ENCODE data around the gene SERP2.

The SERP2 gene

DNA sequence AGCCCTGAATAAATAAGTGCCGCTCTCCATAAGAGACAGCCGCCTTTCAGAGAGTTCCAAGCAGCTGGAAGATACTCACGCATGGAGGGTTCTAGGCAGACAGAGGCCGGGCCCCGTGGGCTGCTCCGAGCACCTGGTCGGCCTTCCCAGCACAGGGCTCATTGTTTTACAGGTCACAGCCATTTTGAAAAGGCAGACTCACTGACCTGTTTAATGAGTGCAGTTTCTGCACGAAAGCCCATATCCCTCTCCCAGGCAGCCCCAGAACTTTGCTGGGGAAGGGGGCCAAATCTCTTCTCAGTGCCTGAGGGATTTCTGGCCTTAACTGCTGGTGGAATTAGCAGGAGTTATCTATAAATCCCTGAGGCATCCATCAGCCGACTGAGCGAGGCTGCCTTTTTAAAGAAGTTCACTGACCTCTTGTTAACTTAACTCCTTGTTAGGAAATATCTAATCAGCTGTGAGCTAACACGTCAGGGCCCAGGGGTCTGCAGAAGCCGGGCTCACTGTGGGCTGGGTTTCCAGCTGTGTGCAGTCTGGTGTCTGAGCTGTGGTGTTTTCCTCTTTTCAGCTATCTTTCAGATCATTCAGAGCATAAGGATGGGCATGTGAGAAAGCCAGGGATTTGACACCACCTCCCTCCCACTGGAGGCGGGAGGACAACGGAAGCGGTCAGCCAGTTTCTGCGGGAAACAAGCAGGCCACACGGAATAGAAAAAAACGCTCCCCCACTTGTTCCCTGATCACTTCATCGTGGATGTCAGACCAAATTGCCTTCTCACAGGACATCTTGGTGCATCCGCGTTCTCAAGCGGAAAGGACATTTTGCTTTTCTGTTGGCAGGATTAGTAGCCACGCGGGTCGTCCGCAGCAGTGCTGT is 23.3 kb downstream of the SERP2 start:
- Histone ChIP-seq H3K27me3 (ENCODE audit: control insufficient read depth, insufficient read depth, low read length) (no peaks in the 10 kb centered on the region), H3K27ac (ENCODE audit: low read depth, low read length) (no peak overlapping the region), H3K36me3 (ENCODE audit: control insufficient read depth, insufficient read depth, low read length) (no peaks in the 10 kb centered on the region), H3K4me1 (ENCODE audit: control insufficient read depth, insufficient read depth, low read length) (no peaks in the 10 kb centered on the region), H3K4me3 (ENCODE audit: low read length) (no peak overlapping the region), H3K9ac (ENCODE audit: low read length) (no peak overlapping the region)

DNA sequence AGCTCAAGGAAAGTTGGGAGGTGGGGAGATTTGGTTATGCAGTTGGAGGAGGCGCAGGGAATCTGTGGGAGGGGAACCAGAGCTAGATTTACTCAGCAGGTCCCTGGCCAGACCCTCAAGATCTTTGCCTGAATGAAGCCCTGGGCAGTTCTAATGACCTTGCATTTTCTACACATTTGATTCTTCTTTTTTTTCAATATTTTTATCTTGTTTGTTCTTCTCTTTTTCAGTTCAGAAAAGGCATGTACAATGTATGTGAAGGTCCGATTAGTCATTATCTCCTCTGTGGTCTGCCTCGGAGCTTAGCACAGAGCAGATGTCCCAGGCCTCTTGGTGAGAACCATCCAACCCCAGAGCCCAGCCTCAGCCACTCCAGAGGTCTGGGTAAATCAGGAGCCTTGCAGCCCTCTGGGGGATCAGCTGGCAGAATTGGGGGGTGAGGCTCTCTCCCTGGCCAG is 24.2 kb downstream of the SERP2 start:
- H3K4me1 ChIP-seq (ENCODE audit: control insufficient read depth, insufficient read depth, low read length), result no peaks in the 10 kb centered on the region
- H3K36me3 ChIP-seq (ENCODE audit: control insufficient read depth, insufficient read depth, low read length), result no peaks in the 10 kb centered on the region
- no peak overlapping the region for H3K4me3 ChIP-seq (ENCODE audit: low read length)
- H3K9ac ChIP-seq (ENCODE audit: low read length), result no peak overlapping the region
- no peak overlapping the region for H3K27ac ChIP-seq (ENCODE audit: low read depth, low read length)
- no peaks in the 10 kb centered on the region for H3K27me3 ChIP-seq (ENCODE audit: control insufficient read depth, insufficient read depth, low read length)

DNA sequence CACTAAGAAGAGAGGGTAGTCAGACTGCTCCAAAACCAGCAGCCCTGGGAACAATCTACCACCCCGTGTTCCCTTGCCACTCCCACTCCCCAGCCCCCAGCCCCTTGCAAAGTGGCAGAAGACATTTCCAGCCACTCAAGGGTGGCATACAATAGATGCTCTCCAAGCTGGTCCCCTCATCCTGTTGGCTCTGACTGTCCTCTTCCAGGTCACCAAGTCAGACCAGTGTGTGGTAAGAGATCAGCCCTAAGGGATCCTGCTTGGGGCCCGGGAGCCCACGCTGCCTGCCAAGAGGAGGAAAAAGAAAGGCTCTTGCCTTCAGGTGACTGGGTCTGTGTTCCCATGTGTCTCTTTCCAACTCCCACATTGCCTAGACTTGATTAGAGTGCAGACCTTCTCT is 25.0 kb downstream of the SERP2 start:
- H3K27ac ChIP-seq (ENCODE audit: low read depth, low read length), result no peak overlapping the region
- H3K36me3 ChIP-seq (ENCODE audit: control insufficient read depth, insufficient read depth, low read length), result no peaks in the 10 kb centered on the region
- H3K27me3 ChIP-seq (ENCODE audit: control insufficient read depth, insufficient read depth, low read length), result no peaks in the 10 kb centered on the region
- no peaks in the 10 kb centered on the region for H3K4me1 ChIP-seq (ENCODE audit: control insufficient read depth, insufficient read depth, low read length)
- H3K4me3 ChIP-seq (ENCODE audit: low read length), result no peak overlapping the region
- H3K9ac ChIP-seq (ENCODE audit: low read length), result no peak overlapping the region

GRCh38 chr13:44399074-44399473 is 25.4 kb downstream of the SERP2 start:
- no peaks in the 10 kb centered on the region for H3K36me3 ChIP-seq (ENCODE audit: control insufficient read depth, insufficient read depth, low read length)
- no peak overlapping the region for H3K4me3 ChIP-seq (ENCODE audit: low read length)
- no peak overlapping the region for H3K27ac ChIP-seq (ENCODE audit: low read depth, low read length)
- H3K9ac ChIP-seq (ENCODE audit: low read length), result no peak overlapping the region
- H3K4me1 ChIP-seq (ENCODE audit: control insufficient read depth, insufficient read depth, low read length), result no peaks in the 10 kb centered on the region
- no peaks in the 10 kb centered on the region for H3K27me3 ChIP-seq (ENCODE audit: control insufficient read depth, insufficient read depth, low read length)

DNA sequence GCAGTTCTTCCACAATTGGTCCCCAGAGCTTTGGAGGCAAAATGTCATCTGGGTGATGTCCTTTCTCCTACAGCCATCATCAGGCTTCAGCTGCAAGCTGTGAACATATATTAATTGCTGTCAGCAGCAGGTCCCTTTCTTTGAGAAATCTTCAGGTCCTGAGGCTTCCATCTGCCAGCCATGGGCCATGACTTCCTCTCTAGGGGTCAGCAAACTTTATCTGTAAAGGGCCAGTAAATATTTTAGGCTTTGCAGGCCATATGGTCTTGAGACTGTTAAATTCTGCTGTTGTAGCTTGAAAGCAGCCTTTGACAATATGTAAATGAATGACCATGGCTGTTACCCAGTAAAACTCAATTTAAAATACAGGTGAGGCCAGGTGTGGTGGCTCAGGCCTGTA is 27.1 kb downstream of the SERP2 start:
- Histone ChIP-seq H3K4me3 (ENCODE audit: low read length) (no peak overlapping the region), H3K27me3 (ENCODE audit: control insufficient read depth, insufficient read depth, low read length) (no peaks in the 10 kb centered on the region), H3K4me1 (ENCODE audit: control insufficient read depth, insufficient read depth, low read length) (no peaks in the 10 kb centered on the region), H3K36me3 (ENCODE audit: control insufficient read depth, insufficient read depth, low read length) (no peaks in the 10 kb centered on the region), H3K27ac (ENCODE audit: low read depth, low read length) (no peak overlapping the region), H3K9ac (ENCODE audit: low read length) (no peak overlapping the region)

DNA sequence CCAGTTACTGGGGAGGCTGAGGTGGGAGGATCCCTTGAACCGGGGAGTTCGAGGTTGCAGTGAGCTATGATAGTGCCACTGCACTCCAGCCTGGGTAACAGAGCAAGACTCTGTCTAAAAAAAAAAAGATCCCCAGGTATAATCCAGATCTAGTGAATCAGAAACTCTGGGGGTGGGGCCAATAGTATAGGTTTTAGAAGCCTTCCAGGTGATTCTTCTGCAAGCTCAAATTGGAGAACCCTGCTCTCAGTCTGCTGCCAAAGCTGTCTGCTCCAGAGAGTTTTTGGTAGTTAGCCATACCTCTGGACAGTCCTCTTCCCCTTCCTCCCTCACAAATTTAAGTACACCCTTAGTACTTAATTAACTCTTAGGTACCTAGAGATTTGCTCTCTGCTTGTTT is 28.0 kb downstream of the SERP2 start:
- Histone ChIP-seq H3K4me3 (ENCODE audit: low read length) (no peak overlapping the region), H3K27ac (ENCODE audit: low read depth, low read length) (no peak overlapping the region), H3K36me3 (ENCODE audit: control insufficient read depth, insufficient read depth, low read length) (no peaks in the 10 kb centered on the region), H3K27me3 (ENCODE audit: control insufficient read depth, insufficient read depth, low read length) (no peaks in the 10 kb centered on the region), H3K4me1 (ENCODE audit: control insufficient read depth, insufficient read depth, low read length) (no peaks in the 10 kb centered on the region), H3K9ac (ENCODE audit: low read length) (no peak overlapping the region)

DNA sequence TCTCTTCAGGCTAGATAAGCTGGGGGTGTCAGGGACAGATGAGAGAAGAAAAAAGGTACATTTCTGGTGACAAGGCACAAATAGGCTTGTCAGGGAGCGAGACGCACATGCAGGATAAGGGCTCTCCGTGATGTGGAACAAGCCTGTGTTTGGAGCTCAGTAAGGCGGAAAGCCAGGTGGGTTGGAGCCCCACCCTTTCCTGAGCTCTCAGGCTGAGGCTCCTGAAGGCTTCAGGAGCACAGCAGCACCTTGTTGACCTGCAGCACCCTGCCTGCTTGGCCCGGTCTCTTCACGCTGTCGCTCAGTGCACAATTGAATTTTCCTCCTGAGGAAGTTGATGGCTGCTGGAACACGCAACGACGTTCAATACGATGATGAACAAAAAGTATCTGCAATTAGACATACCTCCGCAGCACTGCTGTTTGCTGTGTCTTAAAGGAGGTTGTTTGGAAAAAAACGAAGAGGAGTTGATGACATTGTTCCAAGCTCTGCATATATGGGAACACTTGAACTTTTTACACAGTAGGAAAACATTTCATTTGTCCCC is 29.3 kb downstream of the SERP2 start:
- Histone ChIP-seq H3K36me3 (ENCODE audit: control insufficient read depth, insufficient read depth, low read length) (no peaks in the 10 kb centered on the region), H3K9ac (ENCODE audit: low read length) (no peak overlapping the region), H3K27ac (ENCODE audit: low read depth, low read length) (no peak overlapping the region), H3K4me1 (ENCODE audit: control insufficient read depth, insufficient read depth, low read length) (no peaks in the 10 kb centered on the region), H3K27me3 (ENCODE audit: control insufficient read depth, insufficient read depth, low read length) (no peaks in the 10 kb centered on the region), H3K4me3 (ENCODE audit: low read length) (no peak overlapping the region)

DNA sequence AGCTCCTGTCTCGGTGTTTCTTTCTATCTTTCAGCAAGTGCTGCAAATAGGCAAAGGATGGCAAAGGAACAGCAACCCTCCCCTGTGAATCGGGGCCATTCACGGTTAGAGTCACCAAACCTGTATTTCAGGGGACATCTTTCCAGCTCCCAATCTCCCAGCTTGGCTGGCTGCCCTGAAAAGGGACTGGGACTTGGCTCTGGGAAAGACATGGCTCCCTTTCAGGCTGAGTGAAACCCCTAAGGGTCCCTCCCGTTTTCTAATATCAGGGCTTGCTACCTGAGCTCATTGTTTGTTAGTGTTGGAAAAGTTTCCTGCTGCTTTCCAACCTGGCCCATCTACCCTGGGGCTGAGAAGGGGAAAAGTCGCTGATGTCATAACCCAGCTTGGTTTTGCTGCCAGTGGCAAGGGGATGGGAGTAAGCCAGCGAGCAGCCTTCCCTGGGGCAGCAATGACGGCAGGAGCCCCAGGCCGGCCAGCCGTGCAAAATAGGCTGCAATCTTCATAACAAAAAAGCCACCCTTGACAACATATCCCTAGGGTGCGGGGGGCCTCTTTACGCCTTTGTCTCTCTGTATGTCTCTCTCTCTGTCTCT is 29.9 kb downstream of the SERP2 start:
- no peaks in the 10 kb centered on the region for H3K27me3 ChIP-seq (ENCODE audit: control insufficient read depth, insufficient read depth, low read length)
- H3K4me1 ChIP-seq (ENCODE audit: control insufficient read depth, insufficient read depth, low read length), result no peaks in the 10 kb centered on the region
- H3K36me3 ChIP-seq (ENCODE audit: control insufficient read depth, insufficient read depth, low read length), result no peaks in the 10 kb centered on the region
- no peak overlapping the region for H3K9ac ChIP-seq (ENCODE audit: low read length)
- H3K4me3 ChIP-seq (ENCODE audit: low read length), result no peak overlapping the region
- no peak overlapping the region for H3K27ac ChIP-seq (ENCODE audit: low read depth, low read length)

- no peaks in the 10 kb centered on the region for H3K4me1 ChIP-seq (ENCODE audit: control insufficient read depth, insufficient read depth, low read length)
- no peaks in the 10 kb centered on the region for H3K36me3 ChIP-seq (ENCODE audit: control insufficient read depth, insufficient read depth, low read length)
- H3K9ac ChIP-seq (ENCODE audit: low read length), result no peak overlapping the region
- no peaks in the 10 kb centered on the region for H3K27me3 ChIP-seq (ENCODE audit: control insufficient read depth, insufficient read depth, low read length)
- peak overlapping the region; percentile 28 for H3K4me3 ChIP-seq (ENCODE audit: low read length)
- H3K27ac ChIP-seq (ENCODE audit: low read depth, low read length), result no peak overlapping the region
Measured at GRCh38 chr13:44404261-44405132, 30.9 kb downstream of the SERP2 start.

DNA sequence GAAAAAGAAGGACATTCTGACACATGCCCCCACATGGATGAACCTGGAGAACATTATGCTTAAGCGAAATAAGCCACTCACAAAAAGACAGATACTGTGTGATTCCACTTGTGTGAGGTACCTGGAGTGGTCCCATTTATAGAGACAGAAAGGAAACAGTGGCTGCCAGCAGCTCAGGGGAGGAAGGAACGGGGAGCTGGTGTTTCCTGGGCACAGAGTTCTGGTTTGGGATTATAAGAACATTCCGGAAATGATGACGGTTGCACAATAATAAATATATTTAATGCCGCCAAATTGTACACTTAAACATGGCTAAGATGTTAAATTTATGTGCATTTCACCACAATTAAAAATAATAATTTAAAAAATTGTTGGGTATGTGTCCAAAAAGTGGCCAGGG is 33.0 kb downstream of the SERP2 start:
- no peaks in the 10 kb centered on the region for H3K27me3 ChIP-seq (ENCODE audit: control insufficient read depth, insufficient read depth, low read length)
- H3K9ac ChIP-seq (ENCODE audit: low read length), result no peak overlapping the region
- H3K4me3 ChIP-seq (ENCODE audit: low read length), result no peak overlapping the region
- H3K36me3 ChIP-seq (ENCODE audit: control insufficient read depth, insufficient read depth, low read length), result no peaks in the 10 kb centered on the region
- H3K4me1 ChIP-seq (ENCODE audit: control insufficient read depth, insufficient read depth, low read length), result no peaks in the 10 kb centered on the region
- H3K27ac ChIP-seq (ENCODE audit: low read depth, low read length), result no peak overlapping the region

- H3K4me3 ChIP-seq (ENCODE audit: low read length), result no peak overlapping the region
- H3K36me3 ChIP-seq (ENCODE audit: control insufficient read depth, insufficient read depth, low read length), result no peaks in the 10 kb centered on the region
- no peak overlapping the region for H3K27ac ChIP-seq (ENCODE audit: low read depth, low read length)
- H3K27me3 ChIP-seq (ENCODE audit: control insufficient read depth, insufficient read depth, low read length), result no peaks in the 10 kb centered on the region
- no peak overlapping the region for H3K9ac ChIP-seq (ENCODE audit: low read length)
- H3K4me1 ChIP-seq (ENCODE audit: control insufficient read depth, insufficient read depth, low read length), result no peaks in the 10 kb centered on the region
Measured at GRCh38 chr13:44407379-44407778, 33.8 kb downstream of the SERP2 start.

- Histone ChIP-seq H3K27me3 (ENCODE audit: control insufficient read depth, insufficient read depth, low read length) (no peaks in the 10 kb centered on the region), H3K9ac (ENCODE audit: low read length) (no peak overlapping the region), H3K4me3 (ENCODE audit: low read length) (no peak overlapping the region), H3K4me1 (ENCODE audit: control insufficient read depth, insufficient read depth, low read length) (no peaks in the 10 kb centered on the region), H3K27ac (ENCODE audit: low read depth, low read length) (no peak overlapping the region), H3K36me3 (ENCODE audit: control insufficient read depth, insufficient read depth, low read length) (no peaks in the 10 kb centered on the region)
Measured at GRCh38 chr13:44407891-44408290, 34.3 kb downstream of the SERP2 start.
